GM18519 (cell line): ENCODE measurements around the gene SEMA5A.

Experiments used
- ATAC-seq: cut with Tn5 transposase; IDR thresholded peaks from one replicate; pipeline ENCODE4 v1.9.1; 2021; ENCODE audit warnings: mild to moderate bottlenecking, moderate library complexity; ENCODE audit not compliant: unreplicated experiment, low FRiP score

The SEMA5A gene

GRCh38 chr5:9051779-9052178 lies 494.1 kb downstream of the SEMA5A start:
- no peak for ATAC-seq

DNA sequence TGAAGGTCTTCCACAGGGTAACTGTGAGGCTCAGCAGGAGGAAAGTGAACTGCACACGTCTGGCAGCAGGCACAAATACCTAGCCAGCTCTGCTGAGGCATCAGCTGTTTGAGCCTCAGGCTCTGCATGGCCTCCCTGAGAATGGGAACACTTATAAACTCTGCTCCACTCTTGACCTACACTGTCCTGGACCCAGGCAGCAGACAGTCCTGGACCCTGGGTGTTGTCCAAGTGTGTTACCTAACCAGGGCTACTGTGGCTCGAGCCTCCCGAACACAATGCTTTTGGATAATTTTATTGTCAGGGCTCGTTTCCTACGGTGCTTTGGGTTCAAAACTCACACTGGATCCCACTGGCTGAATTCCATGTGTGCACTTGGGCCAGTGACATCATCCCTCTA lies 497.9 kb downstream of the SEMA5A start:
- ATAC-seq, result no peak

GRCh38 chr5:9046756-9047481 lies 499.0 kb downstream of the SEMA5A start:
- ATAC-seq, result no peak

GRCh38 chr5:9045946-9046345 lies 499.9 kb downstream of the SEMA5A start:
- ATAC-seq, result no peak

- ATAC-seq, result no peak
These were observed 503.6 kb downstream of the SEMA5A start for GRCh38 chr5:9042241-9042640.

GRCh38 chr5:9040475-9040874 lies 505.4 kb downstream of the SEMA5A start:
- ATAC-seq, result no peak

GRCh38 chr5:9037048-9037447 lies 508.8 kb downstream of the SEMA5A start:
- ATAC-seq, result no peak

DNA sequence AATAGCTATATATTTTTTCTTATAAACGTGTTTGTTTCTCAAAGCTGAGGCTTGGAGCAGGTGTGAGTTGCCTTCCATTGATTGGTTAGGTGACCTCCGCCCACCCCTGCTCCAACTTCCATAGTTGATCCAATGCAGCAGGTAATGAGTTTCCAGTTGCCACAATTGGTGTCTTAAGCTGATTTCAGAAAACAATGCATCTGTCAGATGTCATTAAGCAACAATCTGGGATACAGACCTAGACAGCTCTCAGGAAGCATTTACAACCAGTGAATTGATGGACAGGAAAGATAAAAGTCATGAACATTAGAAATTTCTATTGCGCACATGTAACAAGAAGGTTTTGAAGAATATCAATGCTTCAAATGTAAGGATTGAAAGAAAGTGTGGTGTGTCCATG lies 510.5 kb downstream of the SEMA5A start:
- ATAC-seq, result no peak

DNA sequence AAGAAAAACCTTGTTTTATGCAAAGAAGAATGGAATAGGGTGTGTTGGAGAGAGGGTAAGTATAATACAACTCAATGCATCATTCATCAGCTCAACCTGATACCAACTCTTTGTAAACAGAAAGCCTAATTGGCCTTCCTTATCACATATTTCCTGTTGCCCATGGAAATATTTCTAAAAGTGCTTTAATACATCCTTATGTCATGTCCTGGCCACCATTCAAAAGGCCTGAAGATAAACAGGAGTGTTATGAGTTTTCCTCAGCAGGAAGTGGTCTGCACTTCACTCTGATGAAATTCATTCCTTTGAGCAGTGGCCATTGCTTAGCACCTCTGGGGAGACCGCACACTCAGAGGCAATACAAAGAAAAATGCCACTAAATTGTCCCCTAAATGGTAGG lies 511.2 kb downstream of the SEMA5A start:
- no peak for ATAC-seq

DNA sequence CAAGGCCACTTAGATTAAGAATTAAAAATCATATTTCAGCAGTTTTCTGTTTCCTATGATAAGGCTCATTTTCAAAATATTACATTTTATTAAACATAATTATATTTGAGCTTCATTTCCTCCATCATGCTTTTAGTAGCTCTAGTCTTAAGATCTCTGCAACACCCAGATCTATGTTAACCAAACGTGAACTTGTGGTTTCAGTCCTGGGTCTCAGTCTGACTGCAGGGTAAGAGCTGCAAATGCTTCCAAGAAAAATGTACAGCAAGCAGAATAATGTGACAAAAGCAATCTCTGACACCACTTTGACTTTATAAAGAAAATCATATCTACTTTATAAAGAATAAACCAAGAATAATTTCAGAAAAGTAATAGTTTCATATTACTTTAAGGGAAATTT lies 512.4 kb downstream of the SEMA5A start:
- ATAC-seq, result no peak

- no peak for ATAC-seq
These were observed 519.9 kb downstream of the SEMA5A start for GRCh38 chr5:9025942-9026341.

DNA sequence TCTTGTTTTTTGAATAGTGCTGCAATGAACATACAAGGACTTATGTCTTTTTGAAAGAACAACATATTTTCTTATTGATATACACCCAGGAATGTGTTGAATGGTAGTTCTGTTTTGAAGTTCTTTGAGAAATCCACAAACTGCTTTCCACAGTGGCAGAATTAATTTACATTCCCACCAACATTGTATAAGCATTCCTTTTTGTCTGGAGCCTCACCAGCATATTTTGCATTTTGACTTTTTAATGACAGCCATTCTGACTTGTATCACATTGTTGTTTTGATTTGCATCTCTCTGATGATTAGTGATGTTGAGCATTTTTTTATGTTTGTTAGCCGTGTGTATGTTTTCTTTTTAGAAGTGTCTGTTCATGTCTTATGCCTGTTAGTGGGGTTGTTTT lies 524.9 kb downstream of the SEMA5A start:
- ATAC-seq, result no peak

DNA sequence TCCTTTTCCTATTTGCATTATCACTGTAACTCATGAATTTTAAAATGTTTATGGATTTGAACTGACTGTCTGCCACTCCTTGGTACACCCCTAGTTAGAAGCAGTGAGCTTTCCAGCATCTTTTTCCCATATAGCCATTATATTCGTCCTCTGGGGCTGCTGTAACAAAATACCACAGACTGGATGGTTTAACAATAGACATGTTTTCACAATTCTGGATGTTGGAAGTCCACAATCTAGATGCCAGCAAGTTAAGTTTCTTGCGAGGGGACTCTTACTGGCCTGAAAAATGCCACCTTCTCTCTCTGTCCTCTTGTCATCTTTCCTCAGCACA lies 530.0 kb downstream of the SEMA5A start:
- no peak for ATAC-seq

DNA sequence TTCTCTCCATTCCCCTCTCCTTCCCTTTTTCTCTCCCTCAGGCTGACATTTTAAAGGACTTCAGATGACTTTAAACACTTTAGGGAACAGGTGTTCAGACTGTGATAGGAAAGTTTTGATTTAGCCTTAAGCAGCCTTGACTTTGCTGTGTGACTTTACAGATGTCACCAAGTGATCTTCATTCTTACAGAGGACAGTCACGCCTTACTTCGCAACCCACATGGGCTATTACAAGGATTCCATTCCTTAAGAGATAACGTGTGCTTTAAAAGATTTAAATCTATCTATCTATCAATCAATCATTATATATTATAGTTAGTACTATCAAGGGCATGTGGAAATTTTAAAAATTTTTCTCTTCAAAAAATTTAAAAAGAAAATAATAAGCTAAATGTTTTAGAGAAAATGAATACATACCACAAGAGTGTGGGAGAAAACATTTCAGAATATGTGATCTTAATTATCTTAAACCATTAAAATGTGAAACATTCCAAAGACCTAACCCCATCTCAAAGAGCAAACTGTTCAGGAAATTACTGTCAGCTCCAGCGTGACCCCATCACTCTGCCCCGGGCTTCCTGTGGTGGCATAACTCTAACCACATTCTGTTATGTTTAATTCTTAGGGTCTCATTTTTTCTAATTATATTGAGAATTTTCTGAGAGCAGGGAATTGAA lies 530.5 kb downstream of the SEMA5A start:
- no peak for ATAC-seq

DNA sequence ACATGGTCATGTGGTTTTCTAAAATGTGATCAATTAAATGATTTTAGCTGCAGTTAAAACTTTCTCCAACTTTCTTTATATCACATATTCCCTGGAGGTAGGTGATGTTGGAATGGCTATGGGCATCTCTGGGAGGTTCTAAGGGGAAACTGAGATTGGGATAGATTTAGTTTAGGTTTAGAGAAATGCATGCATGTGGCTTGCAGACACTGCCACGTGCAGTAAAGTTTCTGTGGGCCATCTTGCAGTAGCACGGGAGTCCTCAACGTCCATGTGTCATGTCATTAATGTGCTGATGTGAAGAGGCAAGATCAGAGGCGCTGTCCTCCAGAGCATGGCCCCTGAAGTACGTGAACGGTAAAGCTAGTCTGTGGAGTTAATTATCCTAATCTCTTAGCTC lies 532.7 kb downstream of the SEMA5A start:
- ATAC-seq, result no peak

GRCh38 chr5:9009931-9010651 lies 535.8 kb downstream of the SEMA5A start:
- no peak for ATAC-seq

GRCh38 chr5:8997542-8998070 lies 548.3 kb downstream of the SEMA5A start:
- ATAC-seq, result no peak

GRCh38 chr5:8993031-8993430 lies 552.8 kb downstream of the SEMA5A start:
- no peak for ATAC-seq
